ENCODE data around the gene FERMT2. TPM values are rescaled to one million over a fixed set of nuclear protein-coding genes. Genes with fewer than 3 reads are reported as not detected.

Gene FERMT2
- total and polyA plus RNA-seq, 2 donors (not counting 1 experiment from before 2014, with no cell fraction given), result 0.05 TPM; not detected in 1

DNA sequence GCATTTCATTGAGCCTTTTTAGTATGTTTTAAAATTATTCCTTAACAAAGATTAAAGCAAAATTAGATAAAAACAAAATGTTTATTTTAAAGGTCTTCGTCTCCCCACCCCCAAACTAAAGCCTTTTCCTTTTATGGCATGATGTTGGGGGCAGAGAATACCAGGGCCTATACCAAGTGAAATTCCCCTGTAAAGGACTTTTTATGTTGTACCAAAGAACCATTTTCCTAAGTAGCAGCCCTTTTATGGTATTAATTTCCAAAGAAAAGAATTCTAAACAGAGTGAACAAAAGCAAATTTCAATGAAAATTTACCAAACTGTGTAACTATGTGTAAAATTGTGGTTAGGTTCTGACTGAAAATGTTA, 87.5 kb downstream of the FERMT2 start:
- CTCF ChIA-PET, result no interaction called here
- POLR2A ChIA-PET, result no interaction called here
- H3K27me3 Mint-ChIP-seq, result peaks cover 7% of the 10 kb centered on the region
- Histone ChIP-seq H3K4me3 (ENCODE audit: control extremely low read depth in 1 of 5, extremely low read depth in 1 of 5, insufficient read depth in 1 of 5, low read depth in 2 of 5, low read length in 4 of 5) (no peak overlapping the region), H4K20me1 (ENCODE audit: control insufficient read depth, insufficient read depth, low read length, poor library complexity, severe bottlenecking) (no peaks in the 10 kb centered on the region), H3K36me3 (replicated peaks in 1 of 2; ENCODE audit: control extremely low read depth in 1 of 2, control insufficient read depth in 1 of 2, extremely low read depth in 1 of 2, insufficient read depth in 2 of 2, low read length in 1 of 2) (no peaks in the 10 kb centered on the region), H3K9ac (ENCODE audit: low read length) (no peak overlapping the region), H3K4me2 (replicated peaks; ENCODE audit: low read depth, low read length, poor library complexity, severe bottlenecking) (no peak overlapping the region), H3K9me3 (ENCODE audit: control extremely low read depth in 1 of 3, control insufficient read depth in 2 of 3, insufficient read depth in 1 of 3, low read length in 2 of 3) (no peaks in the 10 kb centered on the region), H3K79me2 (ENCODE audit: control insufficient read depth, insufficient read depth, low read length) (no peaks in the 10 kb centered on the region), H3K27ac (ENCODE audit: low read length in 2 of 2) (no peak overlapping the region), H3K4me1 (ENCODE audit: control insufficient read depth in 2 of 2, insufficient read depth in 2 of 2, low read length in 2 of 2) (no peaks in the 10 kb centered on the region), H3K27me3 (replicated peaks in 1 of 4; ENCODE audit: control extremely low read depth in 1 of 4, control insufficient read depth in 3 of 4, insufficient read depth in 4 of 4, low read length in 3 of 4) (no peaks in the 10 kb centered on the region), H2AFZ (ENCODE audit: insufficient read depth, low read depth, low read length, poor library complexity, severe bottlenecking) (no peak overlapping the region)
- intact Hi-C loops (cut with micrococcal nuclease), result no loop called here
- DNase-seq (no peak), ATAC-seq (ENCODE audit: low read depth) (no peak)
- no peaks in the 10 kb centered on the region for H3K4me1 Mint-ChIP-seq
- no peaks in the 10 kb centered on the region for H3K9me3 Mint-ChIP-seq (ENCODE audit: insufficient read depth)
- no CpG with 5 or more reads among the region's 1 CpG for WGBS (ENCODE audit: insufficient coverage)
- H3K4me3 Mint-ChIP-seq, result no peak overlapping the region
- no peak overlapping the region for H3K27ac Mint-ChIP-seq
- TF ChIP-seq, protein P1, sequence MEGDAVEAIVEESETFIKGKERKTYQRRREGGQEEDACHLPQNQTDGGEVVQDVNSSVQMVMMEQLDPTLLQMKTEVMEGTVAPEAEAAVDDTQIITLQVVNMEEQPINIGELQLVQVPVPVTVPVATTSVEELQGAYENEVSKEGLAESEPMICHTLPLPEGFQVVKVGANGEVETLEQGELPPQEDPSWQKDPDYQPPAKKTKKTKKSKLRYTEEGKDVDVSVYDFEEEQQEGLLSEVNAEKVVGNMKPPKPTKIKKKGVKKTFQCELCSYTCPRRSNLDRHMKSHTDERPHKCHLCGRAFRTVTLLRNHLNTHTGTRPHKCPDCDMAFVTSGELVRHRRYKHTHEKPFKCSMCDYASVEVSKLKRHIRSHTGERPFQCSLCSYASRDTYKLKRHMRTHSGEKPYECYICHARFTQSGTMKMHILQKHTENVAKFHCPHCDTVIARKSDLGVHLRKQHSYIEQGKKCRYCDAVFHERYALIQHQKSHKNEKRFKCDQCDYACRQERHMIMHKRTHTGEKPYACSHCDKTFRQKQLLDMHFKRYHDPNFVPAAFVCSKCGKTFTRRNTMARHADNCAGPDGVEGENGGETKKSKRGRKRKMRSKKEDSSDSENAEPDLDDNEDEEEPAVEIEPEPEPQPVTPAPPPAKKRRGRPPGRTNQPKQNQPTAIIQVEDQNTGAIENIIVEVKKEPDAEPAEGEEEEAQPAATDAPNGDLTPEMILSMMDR (IDR thresholded peaks at IDR 0.05), result no peak
- no peak for TF ChIP-seq EZH2 (IDR thresholded peaks at IDR 0.05; ENCODE audit: borderline replicate concordance, insufficient read depth, low read depth, low read length, poor library complexity, severe bottlenecking)

- Histone ChIP-seq H3K79me2 (ENCODE audit: control insufficient read depth, insufficient read depth, low read length) (no peaks in the 10 kb centered on the region), H3K9me3 (ENCODE audit: control extremely low read depth in 1 of 3, control insufficient read depth in 2 of 3, insufficient read depth in 1 of 3, low read length in 2 of 3) (no peaks in the 10 kb centered on the region), H3K27ac (ENCODE audit: low read length in 2 of 2) (no peak overlapping the region), H3K4me3 (ENCODE audit: control extremely low read depth in 1 of 5, extremely low read depth in 1 of 5, insufficient read depth in 1 of 5, low read depth in 2 of 5, low read length in 4 of 5) (no peak overlapping the region), H3K36me3 (replicated peaks in 1 of 2; ENCODE audit: control extremely low read depth in 1 of 2, control insufficient read depth in 1 of 2, extremely low read depth in 1 of 2, insufficient read depth in 2 of 2, low read length in 1 of 2) (no peaks in the 10 kb centered on the region), H3K4me1 (ENCODE audit: control insufficient read depth in 2 of 2, insufficient read depth in 2 of 2, low read length in 2 of 2) (no peaks in the 10 kb centered on the region), H3K4me2 (replicated peaks; ENCODE audit: low read depth, low read length, poor library complexity, severe bottlenecking) (no peak overlapping the region), H3K9ac (ENCODE audit: low read length) (no peak overlapping the region), H3K27me3 (replicated peaks in 1 of 4; ENCODE audit: control extremely low read depth in 1 of 4, control insufficient read depth in 3 of 4, insufficient read depth in 4 of 4, low read length in 3 of 4) (no peaks in the 10 kb centered on the region), H2AFZ (ENCODE audit: insufficient read depth, low read depth, low read length, poor library complexity, severe bottlenecking) (no peak overlapping the region), H4K20me1 (ENCODE audit: control insufficient read depth, insufficient read depth, low read length, poor library complexity, severe bottlenecking) (no peaks in the 10 kb centered on the region)
- ATAC-seq (ENCODE audit: low read depth) (no peak), DNase-seq (no peak)
- WGBS (ENCODE audit: insufficient coverage), result 80% methylated on average over 1 of the region's 4 CpGs
- peaks cover 7% of the 10 kb centered on the region for H3K27me3 Mint-ChIP-seq
- CTCF ChIA-PET, result no interaction called here
- TF ChIP-seq EZH2 (IDR thresholded peaks at IDR 0.05; ENCODE audit: borderline replicate concordance, insufficient read depth, low read depth, low read length, poor library complexity, severe bottlenecking), result no peak
- TF ChIP-seq, protein P1 (IDR thresholded peaks at IDR 0.05), result no peak
- H3K9me3 Mint-ChIP-seq (ENCODE audit: insufficient read depth), result no peaks in the 10 kb centered on the region
- no peaks in the 10 kb centered on the region for H3K4me1 Mint-ChIP-seq
- POLR2A ChIA-PET, result no interaction called here
- no peak overlapping the region for H3K27ac Mint-ChIP-seq
- intact Hi-C loops (cut with micrococcal nuclease), result no loop called here
- H3K4me3 Mint-ChIP-seq, result no peak overlapping the region
These were observed 88.1 kb downstream of the FERMT2 start for GRCh38 chr14:52862632-52863333.

Measured in B cell (primary cell).